ENCODE results near the gene TMEM123.

DNA sequence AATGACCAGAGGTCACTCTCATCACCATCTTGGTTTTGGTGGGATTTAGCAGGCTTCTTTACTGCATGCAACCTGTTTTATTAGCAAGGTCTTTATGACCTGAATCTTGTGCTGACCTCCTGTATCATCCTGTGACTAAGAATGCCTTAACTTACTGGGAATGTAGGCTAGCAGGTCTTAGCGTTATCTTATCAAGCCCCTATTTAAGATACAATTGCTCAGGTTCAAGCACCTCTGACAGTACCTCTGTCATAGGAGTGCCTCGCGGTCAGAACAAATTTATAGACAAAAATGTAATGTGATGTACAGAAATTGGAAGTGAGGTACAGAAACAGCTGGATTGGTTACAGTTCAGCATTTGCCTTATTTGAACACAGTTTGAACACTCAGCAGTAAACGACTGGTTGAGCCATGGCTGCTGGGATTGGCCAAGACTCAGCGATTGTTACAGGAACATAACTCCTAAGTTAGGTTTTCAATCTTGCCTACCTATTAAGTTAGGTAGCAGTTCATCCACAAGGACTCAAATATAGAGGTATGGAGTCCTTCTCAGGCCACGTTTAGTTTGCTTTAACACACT lies 16.1 kb upstream of the TMEM123 start:
- TF ChIP-seq, protein P1, sequence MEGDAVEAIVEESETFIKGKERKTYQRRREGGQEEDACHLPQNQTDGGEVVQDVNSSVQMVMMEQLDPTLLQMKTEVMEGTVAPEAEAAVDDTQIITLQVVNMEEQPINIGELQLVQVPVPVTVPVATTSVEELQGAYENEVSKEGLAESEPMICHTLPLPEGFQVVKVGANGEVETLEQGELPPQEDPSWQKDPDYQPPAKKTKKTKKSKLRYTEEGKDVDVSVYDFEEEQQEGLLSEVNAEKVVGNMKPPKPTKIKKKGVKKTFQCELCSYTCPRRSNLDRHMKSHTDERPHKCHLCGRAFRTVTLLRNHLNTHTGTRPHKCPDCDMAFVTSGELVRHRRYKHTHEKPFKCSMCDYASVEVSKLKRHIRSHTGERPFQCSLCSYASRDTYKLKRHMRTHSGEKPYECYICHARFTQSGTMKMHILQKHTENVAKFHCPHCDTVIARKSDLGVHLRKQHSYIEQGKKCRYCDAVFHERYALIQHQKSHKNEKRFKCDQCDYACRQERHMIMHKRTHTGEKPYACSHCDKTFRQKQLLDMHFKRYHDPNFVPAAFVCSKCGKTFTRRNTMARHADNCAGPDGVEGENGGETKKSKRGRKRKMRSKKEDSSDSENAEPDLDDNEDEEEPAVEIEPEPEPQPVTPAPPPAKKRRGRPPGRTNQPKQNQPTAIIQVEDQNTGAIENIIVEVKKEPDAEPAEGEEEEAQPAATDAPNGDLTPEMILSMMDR (IDR thresholded peaks at IDR 0.05; ENCODE audit: borderline replicate concordance, extremely low read depth, low read length, poor library complexity, severe bottlenecking) = no peak
- no peak for TF ChIP-seq EZH2 (IDR thresholded peaks at IDR 0.05; ENCODE audit: borderline replicate concordance, low read depth, low read length, severe bottlenecking)

All from DND-41 (cell line).